NCI-H345 (cell line): Measurements from ENCODE around the gene SALL1.
A peak's percentile ranks its signal among the peaks of the same experiment; 100 is the strongest.

ENCODE experiments used
- DNase-seq: peaks from one replicate; lab custom pipeline; 2025; lab: John Stamatoyannopoulos, UW

The SALL1 gene

GRCh38 chr16:51156807-51157200, 5.7 kb upstream of the SALL1 start:
- DNase-seq: no peak

DNA sequence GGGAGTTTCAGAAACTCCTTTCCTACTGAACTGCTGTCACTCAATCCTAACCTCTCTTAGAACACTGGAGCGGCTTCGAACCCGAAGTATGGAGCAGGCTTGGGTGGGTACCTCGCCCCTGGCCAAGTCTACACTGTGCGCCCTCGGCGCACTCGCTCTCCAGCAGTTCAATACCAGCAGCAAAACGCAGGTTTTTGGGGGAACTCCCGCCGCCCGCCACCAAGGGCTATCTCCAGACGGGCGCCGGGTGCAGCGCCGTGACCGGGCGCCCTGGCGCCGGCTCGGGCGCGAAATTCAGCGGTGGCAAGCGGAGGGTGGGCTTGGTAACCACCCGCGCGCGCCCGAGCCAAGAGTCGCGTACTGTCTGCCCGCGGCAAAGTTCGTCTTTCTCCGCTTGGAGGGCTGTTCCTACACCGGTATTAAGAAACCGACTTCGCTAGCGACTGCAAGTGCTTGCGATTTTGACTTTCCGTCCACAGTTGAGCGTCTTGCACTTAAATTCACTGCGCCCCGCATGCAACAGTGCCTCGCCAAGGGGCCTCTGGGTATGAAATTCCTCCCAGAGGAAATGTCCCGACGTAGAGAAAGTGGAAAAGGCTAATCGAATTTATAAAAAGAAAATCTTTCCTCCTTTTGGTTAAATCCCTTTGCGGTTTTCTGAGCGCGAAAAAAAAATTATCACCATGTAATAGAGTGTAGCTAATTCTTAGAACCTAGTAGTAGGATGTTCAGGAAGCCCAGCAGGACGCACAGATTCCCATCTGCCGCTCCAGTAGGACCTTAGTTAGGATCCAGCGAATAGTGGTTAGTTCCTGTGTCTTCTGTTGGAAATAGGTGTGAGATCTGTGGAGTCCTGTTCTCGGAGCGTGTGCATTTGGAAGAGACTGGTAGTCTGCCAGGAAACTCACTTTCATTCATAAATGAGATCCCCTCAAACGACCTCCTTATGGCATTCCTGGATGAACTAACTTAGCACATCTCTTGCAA, 5.0 kb upstream of the SALL1 start:
- no peak for DNase-seq

GRCh38 chr16:51155199-51155607, 4.1 kb upstream of the SALL1 start:
- DNase-seq: no peak

DNA sequence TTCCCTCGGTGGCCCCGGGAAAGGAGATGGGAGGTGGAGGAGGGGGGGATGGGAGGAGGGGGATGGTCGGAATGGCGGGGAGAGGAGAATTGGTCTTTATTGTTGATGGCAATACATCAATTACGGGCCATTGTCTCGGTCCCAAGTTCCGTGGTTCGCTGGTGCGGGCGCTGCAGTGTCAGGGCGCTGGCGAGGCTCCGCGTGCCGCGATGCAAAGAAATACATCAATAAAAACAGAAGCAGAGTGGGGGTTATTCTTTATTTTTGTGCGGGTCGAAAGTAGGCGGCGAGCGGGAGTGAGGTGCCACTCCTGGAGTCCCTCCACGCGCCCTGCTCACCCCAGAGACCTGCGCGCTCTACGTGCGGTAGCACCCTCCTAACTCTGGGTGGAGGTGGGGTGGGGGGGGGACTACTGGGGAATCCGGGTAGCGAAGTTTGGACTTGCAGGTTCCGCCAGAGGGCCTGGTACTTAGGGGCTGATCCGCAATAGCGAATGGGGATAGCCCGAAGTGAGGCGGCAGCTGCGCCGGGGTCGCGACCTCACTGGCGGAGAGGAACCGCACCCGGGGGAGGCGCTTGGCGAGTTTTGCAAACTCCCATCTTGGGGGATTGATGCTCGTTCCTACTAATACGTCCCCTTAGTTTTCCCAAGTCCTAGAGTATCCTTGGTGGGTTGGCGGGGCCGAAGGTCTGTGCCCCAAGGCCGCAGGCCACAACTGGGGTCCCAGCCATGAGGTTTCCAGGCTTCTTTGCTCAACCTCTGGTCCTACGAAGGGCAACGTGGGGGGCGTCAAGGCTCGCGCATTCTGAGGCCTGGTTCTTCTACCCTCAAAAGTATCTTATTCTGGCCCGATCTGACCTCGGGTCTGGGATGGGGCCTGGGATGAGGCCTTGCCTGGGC, 3.5 kb upstream of the SALL1 start:
- DNase-seq: no peak

DNA sequence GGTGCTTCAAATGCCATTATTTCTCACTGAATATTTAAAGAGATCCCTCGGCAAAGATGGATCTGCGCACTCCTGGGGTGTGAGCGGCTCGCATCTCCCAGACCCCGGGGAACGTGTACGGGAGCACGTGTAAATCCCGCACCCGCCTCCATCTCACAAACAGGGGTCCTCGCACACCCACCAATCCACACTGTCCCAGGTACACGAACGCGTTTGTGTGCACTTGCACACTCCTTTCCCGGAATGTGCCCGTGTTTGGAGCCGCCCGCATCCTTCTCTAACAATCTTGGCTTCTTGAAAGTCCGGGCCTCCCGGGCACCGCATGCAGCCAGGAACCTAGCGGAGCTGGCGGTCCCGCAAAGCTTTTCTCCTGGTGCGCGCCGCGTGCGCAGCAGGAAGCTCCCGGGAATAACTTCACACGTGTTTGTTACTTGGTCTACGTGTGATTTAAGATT, 2.5 kb upstream of the SALL1 start:
- no peak for DNase-seq

DNA sequence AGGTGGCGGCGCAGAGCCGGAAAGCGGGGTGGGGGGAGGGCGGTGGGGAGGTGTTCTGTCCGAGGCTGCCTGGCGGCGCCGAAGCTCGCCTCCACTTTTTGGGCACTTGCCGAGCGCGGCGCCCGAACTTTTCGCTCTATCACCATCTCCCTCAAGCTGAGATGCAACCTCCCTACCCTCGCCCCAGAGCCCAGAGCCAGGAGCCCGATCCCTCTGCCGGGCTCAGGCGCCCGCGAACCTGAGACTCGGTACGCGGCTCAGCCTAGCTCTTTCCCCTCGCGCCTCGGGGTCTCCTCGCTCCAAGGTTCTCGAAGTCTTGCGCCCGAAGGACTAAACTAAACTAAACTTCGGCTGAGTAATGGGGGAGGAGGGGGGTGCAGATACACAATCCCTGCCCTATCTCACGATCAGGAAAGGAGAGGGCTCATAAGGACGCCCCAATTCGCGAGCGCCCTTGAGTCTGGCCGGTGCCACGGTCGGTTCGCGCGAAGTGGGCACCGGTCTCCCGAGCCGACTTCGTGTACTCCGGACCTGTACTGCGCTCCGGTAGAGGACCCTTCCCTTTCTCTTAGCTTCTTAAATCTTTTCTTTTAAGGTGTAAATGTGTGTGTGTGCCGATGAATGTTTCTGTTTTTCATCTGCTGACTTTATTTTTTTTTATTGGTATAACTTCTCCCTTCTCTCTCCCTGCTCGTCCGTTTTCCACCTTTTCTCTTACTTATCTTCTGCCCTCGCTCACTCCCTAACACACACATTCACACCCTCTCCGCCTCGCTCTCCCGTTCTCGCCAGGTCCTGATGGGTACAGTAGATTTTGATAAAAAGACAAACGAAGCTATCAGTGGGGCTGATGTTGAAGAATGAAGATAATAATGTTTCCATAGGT, 1.9 kb upstream of the SALL1 start:
- no peak for DNase-seq

GRCh38 chr16:51151961-51152663, 1.0 kb upstream of the SALL1 start:
- DNase-seq: peak; percentile 57

DNA sequence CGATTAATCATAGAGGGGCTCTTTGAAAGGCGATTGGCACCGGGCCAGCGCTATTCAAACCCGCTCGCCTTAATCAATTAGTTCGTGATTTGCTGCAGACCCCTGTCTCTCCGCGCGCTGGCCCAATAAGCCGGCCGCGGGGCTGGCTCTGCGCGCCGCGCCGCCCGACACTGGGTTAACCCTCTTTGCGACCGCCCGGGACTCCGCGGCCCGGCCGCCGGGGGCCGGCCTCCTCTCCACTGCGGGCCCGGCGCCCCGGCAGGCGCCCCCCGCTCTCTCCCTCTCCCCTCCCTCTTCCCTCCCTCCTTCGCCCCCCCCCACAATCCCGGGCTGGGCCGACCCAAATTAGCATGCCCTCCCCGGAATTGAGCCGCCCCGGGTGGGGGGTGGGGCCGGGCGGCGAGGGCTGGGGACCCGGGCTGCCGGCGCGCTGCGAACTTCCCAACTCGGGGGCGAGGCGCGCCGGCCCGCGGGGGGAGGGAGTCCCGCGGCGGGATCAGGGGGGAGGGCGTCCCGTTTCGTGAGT, 428 bp upstream of the SALL1 start:
- peak; percentile 69 for DNase-seq

DNA sequence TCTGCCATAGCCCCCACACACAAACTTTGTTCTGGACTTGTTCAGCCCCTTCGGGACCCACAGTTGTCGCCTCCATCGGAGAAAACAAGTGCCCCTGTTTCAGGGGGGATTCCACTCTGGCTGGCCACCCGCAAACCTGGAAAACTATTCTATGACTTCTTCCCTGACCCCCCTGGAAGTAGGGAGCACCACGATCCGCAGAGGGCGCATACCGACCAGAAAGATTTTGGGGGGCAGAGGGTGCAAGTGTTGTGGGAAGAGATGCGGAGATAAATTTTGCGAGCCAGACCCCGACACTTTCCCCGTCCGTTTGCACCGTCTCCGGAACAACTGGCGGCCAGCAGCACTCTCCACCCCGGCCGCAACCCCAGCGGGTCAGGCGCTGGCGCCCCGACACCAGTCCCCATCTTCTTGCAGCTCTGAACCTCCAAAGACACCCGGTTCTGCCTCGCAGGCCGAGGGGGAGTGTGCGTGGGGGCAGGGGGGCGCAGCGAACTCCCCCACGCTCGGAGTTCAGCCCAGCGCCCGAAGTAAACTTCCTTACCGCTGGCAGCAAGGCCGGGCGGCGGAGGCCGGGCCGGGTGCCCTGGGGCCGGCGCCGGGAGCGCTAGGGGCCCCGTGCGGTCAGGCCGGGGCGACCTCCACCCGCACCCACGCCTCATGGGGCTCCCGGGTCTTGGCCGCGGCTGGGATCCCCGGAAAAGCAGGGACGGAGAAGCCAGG, 744 bp downstream of the SALL1 start:
- DNase-seq: no peak

- no peak for DNase-seq
Observed at GRCh38 chr16:51149721-51150164, 1.3 kb downstream of the SALL1 start.

DNA sequence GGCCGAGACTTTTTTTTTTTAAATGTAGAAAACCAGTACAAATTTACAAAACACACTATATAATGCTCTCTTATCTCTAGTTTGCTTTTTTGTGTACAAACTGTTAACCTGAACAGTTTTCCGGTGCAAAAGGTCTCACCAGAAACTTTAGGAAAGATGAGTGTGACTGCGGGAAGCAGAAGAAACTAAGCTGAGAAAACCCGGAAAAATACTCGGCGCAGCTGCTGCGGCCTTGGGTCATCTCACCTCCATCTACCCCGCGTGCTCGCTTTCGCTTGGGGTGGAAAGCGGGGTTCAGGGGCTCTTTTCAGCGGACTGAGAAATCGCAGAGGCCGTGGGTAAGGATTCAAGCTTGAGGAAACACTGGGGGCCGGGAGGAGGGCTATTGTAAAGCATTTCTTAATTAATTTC, 1.8 kb downstream of the SALL1 start:
- DNase-seq: no peak

- no peak for DNase-seq
Observed at GRCh38 chr16:51148678-51149228, 2.3 kb downstream of the SALL1 start.

DNA sequence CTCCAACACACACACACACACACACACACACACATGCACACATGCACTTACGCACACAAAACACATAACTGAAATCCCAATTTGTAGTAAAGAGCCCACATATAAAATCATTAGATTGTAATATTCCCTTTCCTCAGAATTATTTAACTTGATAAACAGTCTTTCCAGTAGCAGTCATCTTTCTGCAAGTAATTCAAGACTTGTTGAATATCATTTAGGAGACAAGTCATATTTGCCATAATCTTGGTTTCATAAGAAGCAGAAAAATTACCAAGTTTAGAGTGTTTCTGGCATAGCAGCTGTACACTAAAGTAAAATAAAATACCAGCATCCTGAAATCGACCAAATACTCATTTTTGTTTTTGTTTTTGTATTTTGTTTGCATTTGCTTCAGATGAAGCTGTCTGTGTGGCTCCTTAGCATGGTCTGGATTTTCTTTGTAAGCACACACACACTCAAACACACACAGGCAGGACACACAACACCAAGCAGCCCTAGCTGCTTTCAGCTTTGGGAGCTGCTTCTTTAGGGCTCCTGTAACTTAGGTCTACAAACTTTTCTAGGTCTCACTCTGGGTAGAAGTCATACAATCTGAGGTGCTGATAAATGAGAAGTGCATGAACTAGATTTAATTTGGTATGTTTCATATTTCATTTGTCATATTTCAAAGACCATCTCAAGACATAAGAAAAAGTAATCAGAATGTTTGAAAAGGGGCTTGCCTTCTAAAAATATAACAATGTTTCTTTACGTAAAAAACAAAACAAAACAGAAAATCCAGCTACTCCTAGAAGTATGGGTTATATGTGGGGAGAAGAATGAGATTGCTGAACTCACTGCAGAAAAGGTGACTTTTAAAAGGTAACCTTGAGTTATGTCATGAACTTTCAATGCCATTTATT, 3.0 kb downstream of the SALL1 start:
- DNase-seq: no peak

GRCh38 chr16:51146256-51146924, 4.7 kb downstream of the SALL1 start:
- DNase-seq: no peak

GRCh38 chr16:51144203-51144602, 6.9 kb downstream of the SALL1 start:
- no peak for DNase-seq

DNA sequence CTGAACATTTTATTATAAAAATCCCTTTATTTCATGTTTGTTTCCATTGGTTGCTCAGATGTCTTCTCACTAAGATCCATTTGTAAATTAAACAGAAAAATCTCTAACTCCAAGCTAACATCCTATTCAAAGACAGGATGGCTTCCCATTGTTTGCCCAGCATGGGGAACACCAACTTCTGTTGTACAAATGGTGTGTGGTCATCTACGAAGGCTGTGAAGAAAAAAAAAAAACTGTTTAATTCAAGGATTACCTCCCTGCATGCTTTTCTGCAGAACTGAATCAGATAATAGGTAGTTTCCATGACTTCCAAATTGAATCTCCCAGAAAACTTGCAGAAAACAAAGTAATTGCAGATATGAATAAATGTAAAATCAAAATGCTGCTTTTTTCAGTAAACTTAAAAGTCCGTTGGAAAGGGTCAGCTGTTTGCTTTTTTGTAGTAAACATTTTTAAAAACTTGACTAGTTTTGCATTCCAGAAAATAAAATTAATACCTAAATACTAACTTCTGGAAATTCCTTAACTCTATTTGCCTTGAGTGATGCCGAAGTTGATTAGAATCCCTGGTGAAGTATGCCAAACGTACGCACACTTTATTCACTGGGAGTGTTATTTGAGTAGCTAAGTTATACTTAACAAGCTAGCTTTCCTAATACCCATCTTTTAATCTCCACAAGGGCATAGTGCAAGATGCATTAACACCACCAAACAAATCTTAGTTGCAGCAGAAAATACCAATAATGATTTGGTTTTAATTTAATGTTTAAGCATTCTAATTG, 7.7 kb downstream of the SALL1 start:
- no peak for DNase-seq

- no peak for DNase-seq
Observed at GRCh38 chr16:51141541-51141940, 9.5 kb downstream of the SALL1 start.
